NCI-H2081 (cell line): ENCODE measurements around the gene C12orf60.

ENCODE experiments used
- DNase-seq, 2 experiments: peaks; one replicate each; lab custom pipeline; 2025; lab: John Stamatoyannopoulos, UW

C12orf60 gene

GRCh38 chr12:14777271-14777670, 26.2 kb upstream of the C12orf60 start:
- DNase-seq, result peak in 1 of 2 experiments; percentile 52

DNA sequence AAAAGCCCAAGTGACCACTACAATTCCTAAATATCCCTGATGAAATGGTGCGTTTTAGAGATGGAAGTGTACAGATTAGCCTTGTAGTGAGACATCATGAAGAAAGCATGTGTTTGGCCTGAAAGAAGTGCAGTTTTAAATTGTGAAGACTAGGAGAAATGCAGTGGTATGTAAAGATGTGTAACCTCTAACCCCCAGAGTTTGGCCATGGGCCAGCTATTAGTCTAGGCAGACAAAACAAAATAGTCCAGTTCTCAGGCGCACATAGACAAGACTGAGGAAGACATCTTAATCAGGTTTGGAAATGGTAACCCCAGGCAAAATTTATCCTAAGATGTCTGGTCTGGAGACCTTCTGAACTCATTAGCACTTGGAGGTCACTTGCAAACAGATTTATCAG, 23.6 kb upstream of the C12orf60 start:
- DNase-seq, result no peak

DNA sequence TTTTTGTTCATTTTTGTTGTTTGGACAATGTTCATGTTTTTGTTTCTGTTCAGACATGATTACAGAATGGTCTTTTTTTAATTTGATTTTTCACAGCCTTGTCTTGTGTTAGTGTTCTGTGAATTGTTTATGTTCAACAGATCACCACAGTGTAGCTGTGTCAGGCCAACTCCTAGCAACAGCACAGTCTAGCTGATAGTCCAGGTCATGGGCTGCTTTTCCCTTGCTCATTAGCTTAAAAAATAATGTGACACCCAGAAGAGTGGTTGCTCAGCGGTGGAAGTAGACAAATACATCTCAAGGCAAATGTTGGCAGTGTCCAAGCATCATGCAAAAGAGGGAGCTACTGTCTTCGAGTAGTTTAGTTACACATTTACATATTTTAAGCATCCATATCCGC, 22.6 kb upstream of the C12orf60 start:
- DNase-seq, result no peak

- no peak for DNase-seq
Observed at GRCh38 chr12:14781563-14781962, 21.9 kb upstream of the C12orf60 start.

- DNase-seq, result no peak
Observed at GRCh38 chr12:14782756-14783155, 20.7 kb upstream of the C12orf60 start.

DNA sequence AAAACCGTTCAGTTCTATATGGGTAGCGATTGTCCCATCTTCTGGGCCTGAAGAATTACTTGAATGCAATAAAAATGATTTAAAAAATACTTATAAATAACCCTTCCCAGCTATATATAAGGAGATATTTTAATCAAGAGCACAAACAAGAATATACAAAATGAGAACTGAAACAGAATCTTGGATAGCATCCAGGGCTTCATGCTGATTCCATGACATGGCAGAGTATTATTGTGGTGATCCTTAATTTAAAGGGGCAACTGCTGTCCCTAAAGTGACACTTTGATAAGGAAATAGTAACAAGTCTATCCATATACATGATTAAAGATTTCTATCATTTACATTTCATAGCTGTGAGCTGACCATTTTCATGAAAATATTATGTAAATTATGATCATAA, 19.0 kb upstream of the C12orf60 start:
- DNase-seq, result no peak

DNA sequence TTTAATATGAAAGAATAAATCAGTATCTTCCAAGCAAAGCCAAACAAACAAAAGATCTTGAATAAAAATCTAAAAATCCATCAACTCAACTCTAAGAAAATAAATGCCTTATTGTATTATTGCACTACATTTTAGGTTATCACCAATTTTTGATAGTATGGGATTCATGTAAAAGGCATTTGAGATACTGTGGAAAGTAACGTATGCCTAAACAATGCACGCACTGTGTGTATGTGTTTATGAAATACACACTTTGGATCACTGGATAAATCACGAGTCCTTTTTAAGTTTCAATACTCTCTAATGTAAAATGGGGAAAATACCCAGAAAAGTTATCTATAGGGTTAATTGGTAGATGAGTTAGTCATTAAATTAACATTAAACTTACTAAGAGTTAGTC, 17.9 kb upstream of the C12orf60 start:
- DNase-seq, result no peak

GRCh38 chr12:14795028-14795448, 8.4 kb upstream of the C12orf60 start:
- DNase-seq, result no peak

GRCh38 chr12:14802247-14802646, 1.2 kb upstream of the C12orf60 start:
- DNase-seq, result no peak

DNA sequence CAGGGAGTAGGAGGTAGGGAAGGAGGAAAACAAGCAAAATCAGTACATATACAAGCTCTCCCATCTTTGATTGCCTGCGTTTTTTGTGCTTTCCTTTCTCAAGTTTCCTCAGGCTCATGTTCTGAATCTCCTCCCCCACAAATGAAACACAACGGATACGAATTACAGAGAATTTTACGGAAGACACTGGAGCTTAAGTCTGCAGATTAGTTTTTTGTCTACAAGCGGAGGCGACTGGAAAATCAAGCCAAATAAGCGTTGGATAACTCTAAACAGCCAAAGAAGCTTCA, 804 bp upstream of the C12orf60 start:
- DNase-seq, result no peak

DNA sequence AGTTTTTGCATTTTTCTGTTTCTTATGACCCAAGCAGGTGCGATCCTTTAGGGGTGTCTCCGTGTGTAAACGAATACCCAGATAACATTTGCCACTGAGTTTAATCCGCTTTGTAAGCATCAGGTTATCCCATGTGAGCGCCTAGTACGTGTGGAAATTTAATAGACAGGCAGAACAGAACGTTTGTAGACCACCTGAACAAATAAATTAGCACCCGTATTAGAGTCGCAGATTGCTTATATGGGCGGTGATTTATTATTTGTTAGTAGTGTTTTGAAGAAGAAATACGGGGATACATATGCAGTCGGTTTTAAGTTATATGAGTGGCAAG, 325 bp downstream of the C12orf60 start:
- DNase-seq, result peak; percentile 60 to 79

- DNase-seq, result no peak
Observed at GRCh38 chr12:14810167-14810952, 6.9 kb downstream of the C12orf60 start.

DNA sequence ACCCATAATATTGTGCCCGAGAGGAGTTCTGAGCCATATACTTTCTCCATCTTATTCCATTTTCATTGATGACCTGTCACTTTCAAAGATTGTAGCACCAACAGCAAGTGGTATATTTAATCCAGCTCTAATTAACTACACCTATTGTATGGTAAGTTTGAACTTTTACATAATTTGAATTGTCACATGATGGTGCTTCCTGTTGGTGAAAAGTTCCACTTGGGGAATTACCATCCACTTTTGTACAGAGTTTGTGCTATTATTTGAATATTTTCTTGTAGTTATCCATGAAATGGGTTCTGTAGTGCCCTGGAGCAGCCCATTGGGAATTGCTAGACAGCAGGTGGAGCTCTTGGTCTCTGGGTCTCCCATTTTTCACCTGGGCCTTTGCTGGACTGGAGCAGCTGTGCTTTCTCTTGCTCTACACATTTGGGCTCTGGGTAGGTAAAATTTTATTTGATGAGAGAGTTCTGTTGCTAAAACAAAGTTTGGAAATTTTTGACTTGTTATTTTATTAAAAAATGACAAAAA, 7.5 kb downstream of the C12orf60 start:
- DNase-seq, result peak; percentile 13 to 49

DNA sequence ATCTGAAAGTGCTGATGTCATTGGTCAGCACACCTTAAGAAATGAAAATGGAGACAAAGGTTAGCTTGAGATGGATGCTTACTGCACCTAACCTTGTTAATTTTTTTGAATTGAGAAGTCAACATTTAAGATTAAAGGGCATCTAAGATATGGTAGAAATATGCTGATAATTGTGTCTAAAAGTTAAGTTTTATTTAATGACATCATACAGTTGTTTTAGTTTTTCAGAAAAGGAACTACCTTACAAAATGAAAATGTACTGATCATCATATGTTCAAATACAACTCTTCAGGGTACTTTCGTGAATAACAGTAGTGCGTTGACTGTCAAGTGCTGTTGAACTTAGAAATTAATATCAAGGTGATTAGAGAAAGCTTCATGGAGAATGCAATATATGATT, 8.0 kb downstream of the C12orf60 start:
- no peak for DNase-seq

DNA sequence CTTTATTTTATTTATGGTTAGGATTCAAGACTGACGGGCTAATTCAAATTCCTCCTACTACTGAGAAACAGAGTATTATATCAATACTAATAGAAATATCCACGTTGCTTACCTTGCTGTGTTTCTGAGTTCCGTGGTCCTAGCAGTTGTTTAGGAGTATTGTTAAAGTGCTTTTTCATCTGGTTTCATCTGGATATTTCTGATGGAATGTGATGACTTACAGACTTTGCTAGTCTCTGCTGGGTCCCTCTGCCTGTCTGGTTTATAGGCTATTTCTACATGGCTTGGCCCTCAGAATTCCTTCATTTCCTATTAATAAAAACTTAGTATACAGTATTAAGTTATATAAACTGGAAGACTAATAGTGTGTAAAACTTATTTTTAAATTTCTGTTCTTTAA, 10.5 kb downstream of the C12orf60 start, which contains the start of gene SMCO3:
Gene SMCO3 (minus strand): TSS at position 169 of the 400 bp plus-strand sequence. CDS start 7,502 bp downstream, outside the sequence.
- DNase-seq, result no peak

DNA sequence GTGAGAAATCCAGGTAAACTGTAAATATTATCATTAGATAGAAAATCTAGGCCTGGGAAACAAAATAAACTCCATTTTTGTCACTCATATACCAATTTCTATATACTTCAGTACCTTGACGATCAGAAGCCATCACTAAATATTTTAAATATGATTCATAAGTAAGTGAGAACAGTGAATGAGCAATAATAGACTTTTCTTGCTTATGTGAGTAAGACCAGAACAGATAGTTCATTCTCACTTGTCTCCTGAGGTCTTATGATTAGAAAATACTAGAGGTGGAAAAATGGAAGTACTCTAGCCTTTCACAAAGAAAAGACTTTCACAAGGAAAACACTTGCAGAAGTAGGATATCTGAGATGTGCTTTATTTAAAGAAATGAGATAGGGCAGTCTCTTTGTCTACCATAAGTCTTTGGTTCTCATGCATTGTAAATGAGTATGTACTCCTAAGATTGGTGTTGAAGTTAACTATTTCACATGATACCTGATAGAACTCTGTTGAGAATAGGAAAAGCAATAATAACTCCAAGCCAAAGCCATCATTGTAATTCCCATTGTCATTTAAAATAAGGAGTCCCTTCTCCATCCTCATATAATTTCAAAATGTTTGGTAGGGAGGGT, 20.7 kb downstream of the C12orf60 start:
- DNase-seq, result no peak

- no peak for DNase-seq
Observed at GRCh38 chr12:14825256-14825655, 21.8 kb downstream of the C12orf60 start.

DNA sequence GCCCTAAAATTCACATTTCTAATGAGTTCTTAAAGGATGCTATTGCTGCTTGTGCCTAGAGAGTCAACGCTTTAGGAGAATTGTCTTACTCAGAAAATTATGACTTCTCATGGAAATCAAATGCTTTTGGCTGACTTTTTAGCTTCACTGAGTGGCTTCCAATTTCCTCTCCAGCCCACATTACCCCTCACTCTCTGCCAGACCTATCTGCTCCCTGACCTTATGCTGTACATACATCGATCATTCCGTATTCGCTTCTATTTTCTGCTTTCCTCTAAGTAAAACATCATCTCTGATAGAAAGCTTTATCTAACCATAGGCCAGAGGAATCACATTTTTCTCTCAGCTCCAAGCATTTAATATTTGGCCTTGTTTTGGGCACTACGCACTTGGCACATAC, 23.0 kb downstream of the C12orf60 start:
- DNase-seq, result no peak

DNA sequence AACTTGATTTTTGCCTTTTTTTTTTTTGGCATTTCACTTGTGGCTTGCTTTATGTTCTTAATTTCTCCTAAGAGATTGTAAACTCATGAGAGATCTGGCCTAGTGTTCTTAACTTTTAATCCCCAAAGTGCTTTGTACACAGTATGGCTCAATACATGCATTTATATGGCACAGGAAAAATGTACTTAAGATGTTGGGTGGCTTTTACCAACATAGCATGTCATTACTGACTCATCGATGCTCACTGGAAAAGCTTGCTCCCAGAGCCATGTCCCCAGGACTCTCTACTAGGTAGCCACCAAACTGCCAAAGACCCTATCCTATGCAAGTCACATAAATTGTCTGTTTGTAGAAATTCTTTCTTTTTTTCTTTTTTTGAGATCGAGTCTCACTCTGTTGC, 23.6 kb downstream of the C12orf60 start:
- DNase-seq, result no peak

GRCh38 chr12:14828892-14829291, 25.4 kb downstream of the C12orf60 start:
- DNase-seq, result no peak

DNA sequence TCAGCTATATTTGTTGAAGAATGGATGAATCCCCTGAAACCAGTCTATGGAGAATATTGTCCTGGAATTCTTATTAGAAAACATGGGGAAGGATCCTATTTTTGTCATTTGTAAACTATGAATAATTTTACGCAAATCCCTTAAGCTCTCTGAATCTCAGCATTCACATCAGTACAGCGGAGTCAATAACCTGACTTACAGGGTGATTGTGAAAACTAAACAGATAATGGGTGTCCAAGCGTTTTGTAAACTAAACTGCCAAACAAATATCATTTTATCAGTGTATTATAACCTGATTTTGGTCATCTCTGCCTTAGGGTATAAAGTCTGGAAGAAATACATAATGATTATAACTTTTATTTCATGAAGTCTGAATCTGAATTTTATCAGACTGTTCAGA, 29.9 kb downstream of the C12orf60 start:
- DNase-seq, result no peak

- DNase-seq, result no peak
Observed at GRCh38 chr12:14833952-14834351, 30.5 kb downstream of the C12orf60 start.

DNA sequence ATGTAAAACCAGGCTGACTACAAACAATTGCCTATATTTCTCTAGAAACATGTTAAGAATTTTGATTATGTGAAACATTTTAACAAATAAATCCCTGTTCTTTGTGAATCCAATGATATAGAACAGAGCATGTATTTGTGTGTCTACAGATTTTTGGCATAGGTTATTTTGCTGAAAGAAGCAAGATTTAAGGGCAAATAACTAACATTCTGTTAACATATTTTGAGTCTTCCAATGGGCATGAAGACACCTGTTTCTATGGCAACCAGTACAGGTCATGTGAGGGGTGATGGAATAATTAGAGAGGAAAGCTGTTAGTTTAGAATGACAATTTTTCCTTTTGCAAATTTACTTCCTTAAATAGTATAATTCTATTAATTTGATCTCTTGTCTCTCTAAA, 31.0 kb downstream of the C12orf60 start:
- no peak for DNase-seq
